ENCODE results near the gene RAVER2.

GRCh38 chr1:64849942-64850341 lies 105.1 kb downstream of the RAVER2 start:
- no peak for TF ChIP-seq CTCF (IDR thresholded peaks at IDR 0.05; ENCODE audit: low read length)
- no peak for TF ChIP-seq EZH2 (IDR thresholded peaks at IDR 0.05; ENCODE audit: borderline replicate concordance, low read length)

Measured in OCI-LY1 (cell line).